K562 (cell line): ENCODE results near the gene MID1IP1. TPM values are rescaled to one million over a fixed set of nuclear protein-coding genes. Genes with fewer than 3 reads are reported as not detected.

ENCODE experiments used
- ATF1 ChIP-seq, 2 experiments: fragments of 450-650 bp in 1 of 2; IDR thresholded peaks; 2 replicates each; pipeline ENCODE4 v1.6.1; 2016; ENCODE audit warnings: missing compliant biosample characterization in 1 of 2, missing genetic modification characterization in 1 of 2
- ATF6 ChIP-seq: sonication (generic); formaldehyde crosslinking; IDR thresholded peaks from 2 replicates; pipeline ENCODE4 v1.4.0; 2020; ENCODE audit warnings: mild to moderate bottlenecking, missing genetic modification reagents
- CEBPG ChIP-seq, 3 experiments: fragments of 200-800 bp in 1 of 3; sonication (Bioruptor generic) in 1 of 3; sonication (generic) in 1 of 3; formaldehyde crosslinking in 1 of 3; IDR thresholded peaks in 2 of 3; conservative IDR thresholded peaks in 1 of 3; 2 replicates each; pipeline versions ENCODE4 v1.6.1 to v1.8.0; 2016 to 2022; ENCODE audit warnings: missing compliant biosample characterization in 2 of 3, missing genetic modification characterization in 2 of 3, mild to moderate bottlenecking in 1 of 3, missing genetic modification reagents in 1 of 3
- CTCF ChIP-seq, 3 experiments: IDR thresholded peaks in 2 of 3; conservative IDR thresholded peaks in 1 of 3; 2 replicates each; pipeline ENCODE4 v1.5.1; 2011 to 2012; ENCODE audit warnings: low read length in 3 of 3, mild to moderate bottlenecking in 3 of 3, control low read depth in 2 of 3, improper control_type of control experiment in 1 of 3, inconsistent platforms in 1 of 3, low read depth in 1 of 3, mixed read lengths in 1 of 3, moderate library complexity in 1 of 3; ENCODE audit not compliant: insufficient read depth in 2 of 3
- DMBX1 ChIP-seq: fragments of 250-450 bp; sonication (Bioruptor Pico); IDR thresholded peaks from 2 replicates; pipeline ENCODE4 v1.8.0; 2022; ENCODE audit warnings: inconsistent platforms, mild to moderate bottlenecking, moderate library complexity, borderline replicate concordance
- ELK1 ChIP-seq: sonication (generic); formaldehyde crosslinking; IDR thresholded peaks from 2 replicates; pipeline ENCODE4 v1.8.1; 2022; ENCODE audit warnings: missing genetic modification reagents
- FOXJ3 ChIP-seq: sonication (generic); formaldehyde crosslinking; IDR thresholded peaks from 2 replicates; pipeline ENCODE4 v1.4.0; 2020; ENCODE audit warnings: mild to moderate bottlenecking, missing genetic modification reagents
- HMGXB4 ChIP-seq: sonication (generic); formaldehyde crosslinking; IDR thresholded peaks from 2 replicates; pipeline ENCODE4 v1.8.1; 2023; ENCODE audit warnings: mild to moderate bottlenecking, missing genetic modification reagents
- HNRNPH1 ChIP-seq: fragments of 200-400 bp; formaldehyde crosslinking; optimal IDR thresholded peaks from 2 replicates; pipeline ENCODE3; 2017; ENCODE audit warnings: low read depth, mild to moderate bottlenecking, low read length, moderate library complexity
- KAT8 ChIP-seq: fragments of 450-650 bp; IDR thresholded peaks from 2 replicates; pipeline ENCODE4 v1.6.1; 2016; ENCODE audit warnings: low read depth, mild to moderate bottlenecking
- KDM2B ChIP-seq: fragments of 250-450 bp; sonication (Bioruptor Pico); IDR thresholded peaks from 2 replicates; pipeline ENCODE4 v1.8.0; 2021; ENCODE audit warnings: mild to moderate bottlenecking, moderate library complexity
- NKRF ChIP-seq: fragments of 450-650 bp; IDR thresholded peaks from 2 replicates; pipeline ENCODE4 v1.6.1; 2016; ENCODE audit warnings: borderline replicate concordance
- SETDB1 ChIP-seq: IDR thresholded peaks from one replicate; pipeline ENCODE4 v1.6.1; 2012; ENCODE audit warnings: low read length, control low read depth, inconsistent platforms
- SMC3 ChIP-seq: conservative IDR thresholded peaks from 2 replicates; pipeline ENCODE4 v1.6.1; 2011; ENCODE audit warnings: low read depth, low read length, improper control_type of control experiment; ENCODE audit not compliant: insufficient read depth
- THAP7 ChIP-seq: fragments of 250-450 bp; sonication (Bioruptor Pico); IDR thresholded peaks from 2 replicates; pipeline ENCODE4 v1.5.0; 2021
- ZBTB43 ChIP-seq: sonication (generic); formaldehyde crosslinking; IDR thresholded peaks from 2 replicates; pipeline ENCODE4 v1.8.0; 2023; ENCODE audit warnings: mild to moderate bottlenecking, missing genetic modification reagents
- ZNF24 ChIP-seq: fragments of 450-650 bp; IDR thresholded peaks from 2 replicates; pipeline ENCODE4 v1.6.1; 2016
- polyA plus RNA-seq, 8 experiments: library from polyadenylated mRNA; depleted of rRNA in 4 of 8; stranded (reverse) in 5 of 8; unstranded in 3 of 8; fragments of >200 nt; fragmentation: Nextera tagmentation in 2 of 8; fragmentation: Illumina TruSeq in 1 of 8; extraction: Ambion mirVana in 2 of 8; extraction: Trizol in 1 of 8; gene quantifications; 2 replicates each; pipeline versions ENCODE4 v1.2.1 to v1.2.3, GENCODE V29; 2011 to 2014; ENCODE audit warnings: inconsistent platforms in 1 of 8, missing spikeins in 1 of 8
- total RNA-seq, 7 experiments: library from RNA; depleted of rRNA in 6 of 7; stranded (reverse); fragments of >200 nt in 6 of 7; fragmentation: Illumina TruSeq in 2 of 7; extraction: Trizol in 2 of 7; gene quantifications; 2 replicates each; pipeline versions ENCODE4 v1.2.1 to v1.2.3, GENCODE V29; 2011 to 2021; ENCODE audit warnings: low replicate concordance in 1 of 7

Gene MID1IP1
- total and polyA plus RNA-seq, 9 of the 15 experiments (the other 6 are each of a cell fraction or from before 2014, with no cell fraction given), result 0.51 to 102 (median 27.5) TPM

GRCh38 chrX:38841750-38842149 is 40.5 kb downstream of the MID1IP1 start (continued):
- no peak for TF ChIP-seq HMGXB4 (CRISPR knock-in tag)
- no peak for TF ChIP-seq KDM2B (CRISPR knock-in tag)
- TF ChIP-seq ZBTB43, result no peak
- no peak for TF ChIP-seq HNRNPH1
- no peak for TF ChIP-seq DMBX1 (CRISPR knock-in tag)
- TF ChIP-seq FOXJ3 (CRISPR knock-in tag), result no peak
- TF ChIP-seq ZNF24, result no peak
- TF ChIP-seq ATF6, result no peak
- TF ChIP-seq SETDB1, result no peak
- TF ChIP-seq CTCF (IDR thresholded peaks at IDR 0.05 in 2 of 3, conservative IDR thresholded peaks at IDR 0.05 in 1 of 3; ENCODE audit: insufficient read depth in 2 of 3, low read depth in 1 of 3, low read length in 3 of 3), result no peak
- no peak for TF ChIP-seq THAP7 (CRISPR knock-in tag)
- no peak for TF ChIP-seq KAT8
- no peak for TF ChIP-seq ELK1 (CRISPR knock-in tag)
- TF ChIP-seq SMC3, result no peak
- no peak for TF ChIP-seq CEBPG (CRISPR knock-in tag; IDR thresholded peaks at IDR 0.05)
- TF ChIP-seq CEBPG (tag; conservative IDR thresholded peaks at IDR 0.05 in 1 of 2, IDR thresholded peaks at IDR 0.05 in 1 of 2), result no peak
- no peak for TF ChIP-seq NKRF
- TF ChIP-seq ATF1 (CRISPR knock-in tag; IDR thresholded peaks at IDR 0.05), result no peak
- TF ChIP-seq ATF1 (tag; IDR thresholded peaks at IDR 0.05), result no peak
